H9 (cell line): ENCODE data around the gene ANKRD23. TPM values are rescaled to one million over a fixed set of nuclear protein-coding genes. Genes with fewer than 3 reads are reported as not detected.

Experiments used
- DNase-seq: peaks from one replicate; pipeline ENCODE4 v3.0.0-alpha.2; 2017
- H2AFZ ChIP-seq: one replicate; pipeline ENCODE4 v1.6.1; 2013; ENCODE audit warnings: mild to moderate bottlenecking, low read length, control low read depth, moderate library complexity
- H2AK5ac ChIP-seq: 2 replicates; pipeline ENCODE4 v1.6.1; 2013; ENCODE audit warnings: low read length, control low read depth, mixed read lengths; ENCODE audit not compliant: insufficient read length
- H2BK120ac ChIP-seq: one replicate; pipeline ENCODE4 v1.6.1; 2013; ENCODE audit warnings: low read depth, mild to moderate bottlenecking, low read length, control low read depth, inconsistent platforms; ENCODE audit not compliant: poor library complexity, severe bottlenecking
- H2BK12ac ChIP-seq: 2 replicates; pipeline ENCODE4 v1.6.1; 2013; ENCODE audit warnings: low read length, control low read depth, mixed read lengths, low read depth; ENCODE audit not compliant: insufficient read length
- H2BK15ac ChIP-seq: 2 replicates; pipeline ENCODE4 v1.6.1; 2013; ENCODE audit warnings: low read depth, low read length, control low read depth
- H2BK20ac ChIP-seq: one replicate; pipeline ENCODE4 v1.6.1; 2013; ENCODE audit warnings: low read depth, mild to moderate bottlenecking, low read length, control low read depth, inconsistent platforms; ENCODE audit not compliant: poor library complexity, severe bottlenecking
- H2BK5ac ChIP-seq: 2 replicates; pipeline ENCODE4 v1.6.1; 2013; ENCODE audit warnings: low read length, control low read depth, mixed read lengths; ENCODE audit not compliant: insufficient read length
- H3K14ac ChIP-seq: 2 replicates; pipeline ENCODE4 v1.6.1; 2013; ENCODE audit warnings: low read length, control low read depth; ENCODE audit not compliant: insufficient read depth
- H3K18ac ChIP-seq: 2 replicates; pipeline ENCODE4 v1.6.1; 2013; ENCODE audit warnings: low read depth, mild to moderate bottlenecking, mixed read lengths, low read length, control low read depth; ENCODE audit not compliant: insufficient read length
- H3K23ac ChIP-seq: 2 replicates; pipeline ENCODE4 v1.6.1; 2013; ENCODE audit warnings: low read length, control low read depth, mixed read lengths, low read depth; ENCODE audit not compliant: insufficient read length
- H3K23me2 ChIP-seq: 2 replicates; pipeline ENCODE4 v1.6.1; 2013; ENCODE audit warnings: low read depth, mild to moderate bottlenecking, mixed read lengths, low read length, control low read depth; ENCODE audit not compliant: insufficient read length, poor library complexity, severe bottlenecking
- H3K27ac ChIP-seq: 2 replicates; pipeline ENCODE4 v1.5.1; 2013; ENCODE audit warnings: low read length, control low read depth, mixed read lengths, low read depth; ENCODE audit not compliant: insufficient read length
- H3K27me3 ChIP-seq: 2 replicates; pipeline ENCODE4 v1.6.1; 2013; ENCODE audit warnings: low read length, control low read depth, inconsistent platforms; ENCODE audit not compliant: insufficient read depth
- H3K4ac ChIP-seq: 2 replicates; pipeline ENCODE4 v1.6.1; 2013; ENCODE audit warnings: low read depth, mild to moderate bottlenecking, control low read depth, inconsistent platforms, low read length, moderate library complexity
- H3K4me1 ChIP-seq: 2 replicates; pipeline ENCODE4 v1.6.1; 2013; ENCODE audit warnings: low read length, control low read depth, inconsistent platforms; ENCODE audit not compliant: insufficient read depth
- H3K4me2 ChIP-seq: 2 replicates; pipeline ENCODE4 v1.6.1; 2013; ENCODE audit warnings: low read length, control low read depth, mixed read lengths; ENCODE audit not compliant: insufficient read length, insufficient read depth
- H3K56ac ChIP-seq: 2 replicates; pipeline ENCODE4 v1.6.1; 2013; ENCODE audit warnings: low read depth, mild to moderate bottlenecking, mixed read lengths, low read length, control low read depth; ENCODE audit not compliant: insufficient read length
- H3K79me1 ChIP-seq: 2 replicates; pipeline ENCODE4 v1.6.1; 2013; ENCODE audit warnings: low read depth, mild to moderate bottlenecking, moderate library complexity, low read length, control low read depth, inconsistent platforms; ENCODE audit not compliant: insufficient read depth, poor library complexity, severe bottlenecking
- H3K79me2 ChIP-seq: 2 replicates; pipeline ENCODE4 v1.6.1; 2013; ENCODE audit warnings: low read length, control low read depth, inconsistent platforms; ENCODE audit not compliant: insufficient read depth
- H3K9ac ChIP-seq: 2 replicates; pipeline ENCODE4 v1.6.1; 2013; ENCODE audit warnings: low read length, control low read depth, mixed read lengths; ENCODE audit not compliant: insufficient read length; ENCODE audit errors: extremely low read depth
- H3K9me3 ChIP-seq: one replicate; pipeline ENCODE4 v1.6.1; 2013; ENCODE audit warnings: low read depth, low read length, inconsistent platforms; ENCODE audit not compliant: control insufficient read depth
- H3T11ph ChIP-seq: one replicate; pipeline ENCODE4 v1.6.1; 2013; ENCODE audit warnings: mild to moderate bottlenecking, low read length, control low read depth, inconsistent platforms
- H4K20me1 ChIP-seq: one replicate; pipeline ENCODE4 v1.6.1; 2013; ENCODE audit not compliant: control insufficient read depth, insufficient read length, insufficient read depth
- H4K5ac ChIP-seq: 2 replicates; pipeline ENCODE4 v1.6.1; 2013; ENCODE audit warnings: low read depth, mild to moderate bottlenecking, mixed read lengths, low read length, control low read depth; ENCODE audit not compliant: insufficient read length
- H4K8ac ChIP-seq: replicated peaks from 2 replicates; pipeline ENCODE4 v1.6.1; 2013; ENCODE audit warnings: low read length, control low read depth, mixed read lengths, low read depth; ENCODE audit not compliant: insufficient read length
- H4K91ac ChIP-seq: 2 replicates; pipeline ENCODE4 v1.6.1; 2013; ENCODE audit warnings: low read depth, mild to moderate bottlenecking, moderate library complexity, mixed read lengths, low read length, control low read depth; ENCODE audit not compliant: insufficient read length
- H3K27ac Mint-ChIP-seq, 3 experiments: 2 replicates in 2 of 3; 3 replicates in 1 of 3; pipeline ENCODE4 v1.8.0; 2020 to 2021; ENCODE audit warnings: mixed read lengths in 3 of 3, mild to moderate bottlenecking in 1 of 3, moderate library complexity in 1 of 3
- H3K27me3 Mint-ChIP-seq: 2 replicates; pipeline ENCODE4 v1.8.0; 2021; ENCODE audit warnings: low read depth, mild to moderate bottlenecking, moderate library complexity, mixed read lengths
- H3K36me3 Mint-ChIP-seq, 3 experiments: 2 replicates in 2 of 3; 3 replicates in 1 of 3; pipeline ENCODE4 v1.8.0; 2020 to 2021; ENCODE audit warnings: low read depth in 3 of 3, mixed read lengths in 3 of 3; ENCODE audit not compliant: insufficient read depth in 1 of 3
- H3K4me1 Mint-ChIP-seq, 2 experiments: 2 replicates each; pipeline ENCODE4 v1.8.0; 2020; ENCODE audit warnings: mixed read lengths in 2 of 2
- H3K4me3 Mint-ChIP-seq, 2 experiments: 2 replicates in 1 of 2; 3 replicates in 1 of 2; pipeline ENCODE4 v1.8.0; 2020 to 2021; ENCODE audit warnings: mild to moderate bottlenecking in 2 of 2, mixed read lengths in 2 of 2, moderate library complexity in 1 of 2
- H3K9me3 Mint-ChIP-seq, 2 experiments: 2 replicates in 1 of 2; 3 replicates in 1 of 2; pipeline ENCODE4 v1.8.0; 2020; ENCODE audit warnings: mild to moderate bottlenecking in 2 of 2, mixed read lengths in 2 of 2, moderate library complexity in 1 of 2
- WGBS: extraction: QIAGEN DNeasy Blood & Tissue Kit; methylation state at CpG from one replicate; pipeline ENCODE4 v1.1.7; 2013; ENCODE audit warnings: missing lambda C conversion rate, low lambda C conversion rate, mixed read lengths; ENCODE audit not compliant: insufficient read length; ENCODE audit errors: extremely low coverage; 5-methylcytosine and 5-hydroxymethylcytosine counted together
- total RNA-seq: library from RNA; stranded (reverse); gene quantifications from 2 replicates; pipeline ENCODE4 v1.2.1, GENCODE V29; 2021
- TF ChIP-seq, protein P1 (sequence below): fragments of 200-600 bp; sonication (generic); conservative IDR thresholded peaks from 3 replicates; pipeline ENCODE4 v1.8.0; 2021; ENCODE audit warnings: antibody characterized with exemption, mild to moderate bottlenecking

Gene ANKRD23
- total RNA-seq, 1 experiment from 2014 or later: 2.4 TPM

DNA sequence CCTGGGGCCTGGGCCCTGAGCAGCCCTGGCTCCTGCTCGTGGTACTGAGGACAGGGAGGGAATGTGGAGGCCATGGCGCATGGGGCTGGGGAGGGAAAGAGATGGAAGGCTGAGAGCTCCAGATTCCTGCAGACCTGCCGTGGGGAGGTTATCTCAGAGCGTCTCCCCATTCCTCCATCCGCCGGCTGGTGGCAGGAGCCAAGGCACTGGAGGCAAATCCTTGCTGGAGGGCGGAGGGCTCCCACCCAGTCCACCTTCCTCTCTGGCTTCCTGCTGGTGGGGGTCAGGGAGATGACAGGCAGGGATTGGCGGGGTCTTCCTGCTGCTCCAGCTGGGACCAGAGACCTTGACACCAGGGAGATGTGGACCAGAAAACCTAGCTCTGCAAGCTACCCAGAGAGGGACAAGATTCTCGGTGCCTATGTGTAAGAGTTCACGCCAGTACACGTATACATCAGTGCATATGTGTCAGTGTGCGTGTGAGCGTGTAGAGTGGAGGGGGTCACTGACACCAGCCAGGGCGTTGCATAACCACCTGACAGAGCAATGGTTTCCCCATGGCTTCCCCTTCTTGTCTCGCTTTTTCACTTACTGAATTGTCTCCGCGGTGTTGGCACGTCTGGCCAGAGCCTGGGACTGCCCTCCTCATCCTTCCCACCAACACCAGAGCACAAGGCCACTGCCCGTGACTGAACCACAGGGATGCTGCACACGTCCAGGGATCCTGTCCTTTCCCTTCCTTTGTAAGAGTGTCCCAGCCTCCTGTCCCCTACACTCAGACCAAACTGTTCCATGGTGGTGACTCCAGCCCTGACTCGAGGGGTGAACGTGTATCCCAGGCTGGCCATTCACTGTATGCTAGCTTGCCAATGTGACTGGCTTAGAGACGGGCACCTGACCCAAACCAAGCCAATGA lies 41.9 kb upstream of the ANKRD23 start:
- peaks cover 3% of the 10 kb centered on the region; the same call in 1 of the 2 replicates for H3K4me1 ChIP-seq
- H3K56ac ChIP-seq: no peak overlapping the region
- TF ChIP-seq, protein P1, sequence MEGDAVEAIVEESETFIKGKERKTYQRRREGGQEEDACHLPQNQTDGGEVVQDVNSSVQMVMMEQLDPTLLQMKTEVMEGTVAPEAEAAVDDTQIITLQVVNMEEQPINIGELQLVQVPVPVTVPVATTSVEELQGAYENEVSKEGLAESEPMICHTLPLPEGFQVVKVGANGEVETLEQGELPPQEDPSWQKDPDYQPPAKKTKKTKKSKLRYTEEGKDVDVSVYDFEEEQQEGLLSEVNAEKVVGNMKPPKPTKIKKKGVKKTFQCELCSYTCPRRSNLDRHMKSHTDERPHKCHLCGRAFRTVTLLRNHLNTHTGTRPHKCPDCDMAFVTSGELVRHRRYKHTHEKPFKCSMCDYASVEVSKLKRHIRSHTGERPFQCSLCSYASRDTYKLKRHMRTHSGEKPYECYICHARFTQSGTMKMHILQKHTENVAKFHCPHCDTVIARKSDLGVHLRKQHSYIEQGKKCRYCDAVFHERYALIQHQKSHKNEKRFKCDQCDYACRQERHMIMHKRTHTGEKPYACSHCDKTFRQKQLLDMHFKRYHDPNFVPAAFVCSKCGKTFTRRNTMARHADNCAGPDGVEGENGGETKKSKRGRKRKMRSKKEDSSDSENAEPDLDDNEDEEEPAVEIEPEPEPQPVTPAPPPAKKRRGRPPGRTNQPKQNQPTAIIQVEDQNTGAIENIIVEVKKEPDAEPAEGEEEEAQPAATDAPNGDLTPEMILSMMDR: no peak
- H3K23me2 ChIP-seq: no peaks in the 10 kb centered on the region
- no peak overlapping the region for H4K5ac ChIP-seq
- no peak overlapping the region for H4K8ac ChIP-seq
- no peak overlapping the region for H4K91ac ChIP-seq
- H4K20me1 ChIP-seq: no peaks in the 10 kb centered on the region
- WGBS: no CpG with 5 or more reads among the region's 23 CpGs
- no peak overlapping the region for H2BK5ac ChIP-seq
- Mint-ChIP-seq H3K9me3 (no peaks in the 10 kb centered on the region; a peak in 1 of 5 replicates), H3K27me3 (peaks cover 4% of the 10 kb centered on the region), H3K4me3 (no peak overlapping the region), H3K36me3 (no peaks in the 10 kb centered on the region), H3K4me1 (peaks cover 51 to 54% of the 10 kb centered on the region in 2 experiments), H3K27ac (peak overlapping the region in 2 of 3 experiments; percentile 53 to 62; a peak in 4 of 7 replicates)
- H2BK12ac ChIP-seq: no peak overlapping the region
- no peak overlapping the region for H3K27ac ChIP-seq
- no peak overlapping the region for H3K23ac ChIP-seq
- no peaks in the 10 kb centered on the region for H3K9me3 ChIP-seq
- no peak overlapping the region for H2AFZ ChIP-seq
- H2BK20ac ChIP-seq: no peak overlapping the region
- no peak overlapping the region for H3K4ac ChIP-seq
- H3T11ph ChIP-seq: no peak overlapping the region
- no peaks in the 10 kb centered on the region; the same call in 1 of the 2 replicates for H3K27me3 ChIP-seq
- H3K9ac ChIP-seq: no peak overlapping the region
- no peak overlapping the region for H2BK120ac ChIP-seq
- H3K18ac ChIP-seq: no peak overlapping the region
- H3K79me1 ChIP-seq: no peaks in the 10 kb centered on the region
- H3K14ac ChIP-seq: no peak overlapping the region; the same call in 1 of the 2 replicates
- H3K4me2 ChIP-seq: no peak overlapping the region
- no peak overlapping the region for H2BK15ac ChIP-seq
- no peak overlapping the region for H2AK5ac ChIP-seq
- H3K79me2 ChIP-seq: no peaks in the 10 kb centered on the region
- DNase-seq: no peak
